Lower leg skin (tissue), 3 donors: ENCODE measurements around the gene SIK3.

Experiments
- CTCF ChIP-seq, 3 donors: fragments of 450-650 bp; IDR thresholded peaks; one replicate each; pipeline ENCODE4 v1.5.1; 2016; ENCODE audit warnings: antibody characterized with exemption in 3 of 3, mild to moderate bottlenecking in 3 of 3, moderate library complexity in 2 of 3
- POLR2A ChIP-seq, 2 donors: fragments of 450-650 bp; IDR thresholded peaks; one replicate each; pipeline ENCODE4 v1.6.1; 2016 to 2017; ENCODE audit warnings: antibody characterized with exemption in 2 of 2, mild to moderate bottlenecking in 1 of 2, moderate library complexity in 1 of 2

- TF ChIP-seq CTCF (IDR thresholded peaks at IDR 0.05) = no peak
- no peak for TF ChIP-seq POLR2A (IDR thresholded peaks at IDR 0.05)
Observed at GRCh38 chr11:117042689-117043088, 55.5 kb downstream of the SIK3 start.
